Muscle of leg (tissue), 11 donors: ENCODE measurements around the gene TMEM182. TPM values are rescaled to one million over a fixed set of nuclear protein-coding genes. Genes with fewer than 3 reads are reported as not detected.
A peak's percentile ranks its signal among the peaks of the same experiment; 100 is the strongest.

Experiments used
- DNase-seq: peaks from one replicate; pipeline ENCODE4 v3.0.0; 2013
- H3K27ac ChIP-seq: one replicate; pipeline ENCODE4 v1.5.1; 2013; ENCODE audit warnings: mild to moderate bottlenecking, low read length, control low read depth
- H3K27me3 ChIP-seq: one replicate; pipeline ENCODE4 v1.6.1; 2013; ENCODE audit warnings: low read length; ENCODE audit not compliant: control insufficient read depth, insufficient read depth
- H3K36me3 ChIP-seq: one replicate; pipeline ENCODE4 v1.6.1; 2013; ENCODE audit warnings: low read length; ENCODE audit not compliant: control insufficient read depth, insufficient read depth
- H3K4me1 ChIP-seq: one replicate; pipeline ENCODE4 v1.6.1; 2013; ENCODE audit warnings: low read length; ENCODE audit not compliant: control insufficient read depth, insufficient read depth
- H3K4me3 ChIP-seq: one replicate; pipeline ENCODE4 v1.5.1; 2013; ENCODE audit warnings: low read length, control low read depth
- H3K9me3 ChIP-seq: replicated peaks from 2 replicates; pipeline ENCODE4 v1.6.1; 2013; ENCODE audit warnings: low read depth, low read length; ENCODE audit not compliant: control insufficient read depth
- WGBS: methylation state at CpG from one replicate; pipeline ENCODE4 v1.1.5; 2013; ENCODE audit warnings: missing lambda C conversion rate; ENCODE audit not compliant: insufficient coverage; 5-methylcytosine and 5-hydroxymethylcytosine counted together
- polyA plus RNA-seq, 8 donors: library from polyadenylated mRNA; unstranded; fragments of 120-200 nt; gene quantifications; one replicate each; pipeline versions ENCODE4 v1.2.1 to v1.2.3, GENCODE V29; 2013; ENCODE audit warnings: inconsistent platforms in 1 of 8, low replicate concordance in 1 of 8; ENCODE audit not compliant: insufficient read length in 8 of 8, insufficient read depth in 1 of 8
- total RNA-seq: library from RNA; stranded (reverse); fragments of 120-200 nt; gene quantifications from one replicate; pipeline ENCODE4 v1.2.4, GENCODE V29; 2013

Gene TMEM182
- total and polyA plus RNA-seq, 9 donors = 90.4 to 171 (median 111) TPM

GRCh38 chr2:102815285-102815684, 53.5 kb downstream of the TMEM182 start:
- H3K27me3 ChIP-seq = no peaks in the 10 kb centered on the region
- H3K9me3 ChIP-seq = no peaks in the 10 kb centered on the region
- H3K36me3 ChIP-seq = no peaks in the 10 kb centered on the region
- DNase-seq = peak; percentile 26
- no CpG with 5 or more reads among the region's 2 CpGs for WGBS
- peak overlapping the region; percentile 71 for H3K27ac ChIP-seq
- H3K4me3 ChIP-seq = no peak overlapping the region
- no peaks in the 10 kb centered on the region for H3K4me1 ChIP-seq

- no peaks in the 10 kb centered on the region for H3K27me3 ChIP-seq
- H3K4me3 ChIP-seq = no peak overlapping the region
- H3K27ac ChIP-seq = peak overlapping the region; percentile 53
- H3K9me3 ChIP-seq = no peaks in the 10 kb centered on the region
- peak; percentile 82 for DNase-seq
- peaks cover 9% of the 10 kb centered on the region for H3K4me1 ChIP-seq
- 12% methylated on average over 4 of the region's 5 CpGs for WGBS
- no peaks in the 10 kb centered on the region for H3K36me3 ChIP-seq
These were observed 65.1 kb downstream of the TMEM182 start for GRCh38 chr2:102826904-102827303.

GRCh38 chr2:102832789-102833188, 71.0 kb downstream of the TMEM182 start:
- Histone ChIP-seq H3K9me3 (no peaks in the 10 kb centered on the region), H3K27ac (no peak overlapping the region), H3K4me3 (no peak overlapping the region), H3K36me3 (no peaks in the 10 kb centered on the region), H3K27me3 (no peaks in the 10 kb centered on the region), H3K4me1 (peaks cover 2% of the 10 kb centered on the region)
- no peak for DNase-seq
- WGBS = 44% methylated on average over 1 of the region's 2 CpGs

- Histone ChIP-seq H3K4me3 (no peak overlapping the region), H3K27ac (no peak overlapping the region), H3K36me3 (no peaks in the 10 kb centered on the region), H3K4me1 (no peaks in the 10 kb centered on the region), H3K9me3 (no peaks in the 10 kb centered on the region), H3K27me3 (no peaks in the 10 kb centered on the region)
- no peak for DNase-seq
- WGBS = no CpG with 5 or more reads among the region's 6 CpGs
These were observed 72.9 kb downstream of the TMEM182 start for GRCh38 chr2:102834523-102835273.

- Histone ChIP-seq H3K27me3 (no peaks in the 10 kb centered on the region), H3K4me3 (no peak overlapping the region), H3K36me3 (no peaks in the 10 kb centered on the region), H3K27ac (no peak overlapping the region), H3K4me1 (no peaks in the 10 kb centered on the region), H3K9me3 (no peaks in the 10 kb centered on the region)
- DNase-seq = no peak
- WGBS = 87% methylated on average over 6 of the region's 8 CpGs
These were observed 75.9 kb downstream of the TMEM182 start for GRCh38 chr2:102837626-102838198.

GRCh38 chr2:102839668-102840388, 78.0 kb downstream of the TMEM182 start:
- Histone ChIP-seq H3K27ac (no peak overlapping the region), H3K4me1 (no peaks in the 10 kb centered on the region), H3K36me3 (no peaks in the 10 kb centered on the region), H3K4me3 (no peak overlapping the region), H3K27me3 (no peaks in the 10 kb centered on the region), H3K9me3 (no peaks in the 10 kb centered on the region)
- 49% methylated on average over 4 of the region's 8 CpGs for WGBS
- peak; percentile 59 for DNase-seq

- no peak overlapping the region for H3K27ac ChIP-seq
- no peaks in the 10 kb centered on the region for H3K4me1 ChIP-seq
- H3K9me3 ChIP-seq = no peaks in the 10 kb centered on the region
- 64% methylated on average over 12 of the region's 19 CpGs for WGBS
- no peaks in the 10 kb centered on the region for H3K27me3 ChIP-seq
- no peaks in the 10 kb centered on the region for H3K36me3 ChIP-seq
- no peak overlapping the region for H3K4me3 ChIP-seq
- DNase-seq = peak; percentile 57
These were observed 79.4 kb downstream of the TMEM182 start for GRCh38 chr2:102841107-102841840.

GRCh38 chr2:102843764-102844443, 82.1 kb downstream of the TMEM182 start:
- no peak overlapping the region for H3K27ac ChIP-seq
- H3K36me3 ChIP-seq = no peaks in the 10 kb centered on the region
- no peaks in the 10 kb centered on the region for H3K9me3 ChIP-seq
- H3K27me3 ChIP-seq = no peaks in the 10 kb centered on the region
- WGBS = 35% methylated on average over 4 of the region's 4 CpGs
- DNase-seq = no peak
- H3K4me3 ChIP-seq = no peak overlapping the region
- H3K4me1 ChIP-seq = peaks cover 6% of the 10 kb centered on the region

GRCh38 chr2:102844911-102845310, 83.1 kb downstream of the TMEM182 start:
- Histone ChIP-seq H3K27me3 (no peaks in the 10 kb centered on the region), H3K4me1 (peaks cover 7% of the 10 kb centered on the region), H3K27ac (no peak overlapping the region), H3K9me3 (no peaks in the 10 kb centered on the region), H3K36me3 (no peaks in the 10 kb centered on the region), H3K4me3 (no peak overlapping the region)
- DNase-seq = no peak
- WGBS = 60% methylated on average over 1 of the region's 3 CpGs
